ENCODE measurements around the gene IRF5. TPM values are rescaled to one million over a fixed set of nuclear protein-coding genes. Genes with fewer than 3 reads are reported as not detected.

The IRF5 gene
- total RNA-seq, 1 experiment from 2014 or later: 8.8 TPM

- POLR2A ChIA-PET: no interaction called here
- Histone ChIP-seq H3K36me3 (ENCODE audit: control insufficient read depth, insufficient read depth, low read length) (no peaks in the 10 kb centered on the region), H3K27me3 (ENCODE audit: control insufficient read depth, insufficient read depth, low read length) (peaks cover 4% of the 10 kb centered on the region; the same call in 1 of the 2 replicates), H3K9me3 (ENCODE audit: control insufficient read depth, insufficient read depth, low read depth, low read length) (no peaks in the 10 kb centered on the region), H3K4me1 (ENCODE audit: control insufficient read depth, insufficient read depth, low read length) (no peaks in the 10 kb centered on the region), H3K4me3 (ENCODE audit: low read depth in 2 of 2, low read length in 2 of 2) (no peak overlapping the region), H3K27ac (ENCODE audit: low read length) (no peak overlapping the region)
- in situ Hi-C loops (cut with HindIII; ENCODE audit: low pct_unique_long_range_greater_than_20kb, low sequenced_read_pairs): no loop called here
- TF ChIP-seq, protein P1, sequence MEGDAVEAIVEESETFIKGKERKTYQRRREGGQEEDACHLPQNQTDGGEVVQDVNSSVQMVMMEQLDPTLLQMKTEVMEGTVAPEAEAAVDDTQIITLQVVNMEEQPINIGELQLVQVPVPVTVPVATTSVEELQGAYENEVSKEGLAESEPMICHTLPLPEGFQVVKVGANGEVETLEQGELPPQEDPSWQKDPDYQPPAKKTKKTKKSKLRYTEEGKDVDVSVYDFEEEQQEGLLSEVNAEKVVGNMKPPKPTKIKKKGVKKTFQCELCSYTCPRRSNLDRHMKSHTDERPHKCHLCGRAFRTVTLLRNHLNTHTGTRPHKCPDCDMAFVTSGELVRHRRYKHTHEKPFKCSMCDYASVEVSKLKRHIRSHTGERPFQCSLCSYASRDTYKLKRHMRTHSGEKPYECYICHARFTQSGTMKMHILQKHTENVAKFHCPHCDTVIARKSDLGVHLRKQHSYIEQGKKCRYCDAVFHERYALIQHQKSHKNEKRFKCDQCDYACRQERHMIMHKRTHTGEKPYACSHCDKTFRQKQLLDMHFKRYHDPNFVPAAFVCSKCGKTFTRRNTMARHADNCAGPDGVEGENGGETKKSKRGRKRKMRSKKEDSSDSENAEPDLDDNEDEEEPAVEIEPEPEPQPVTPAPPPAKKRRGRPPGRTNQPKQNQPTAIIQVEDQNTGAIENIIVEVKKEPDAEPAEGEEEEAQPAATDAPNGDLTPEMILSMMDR (IDR thresholded peaks at IDR 0.05): no peak
- intact Hi-C loops (cut with micrococcal nuclease; ENCODE audit: unreplicated experiment): no loop called here
- no peak for ATAC-seq
- CTCF ChIA-PET: no interaction called here
- no peak for DNase-seq (ENCODE audit: low read depth, low spot score)
- BruUV-seq (replicated peaks): no TSS peak
Observed at GRCh38 chr7:128917122-128917521, 20.6 kb upstream of the IRF5 start.

DNA sequence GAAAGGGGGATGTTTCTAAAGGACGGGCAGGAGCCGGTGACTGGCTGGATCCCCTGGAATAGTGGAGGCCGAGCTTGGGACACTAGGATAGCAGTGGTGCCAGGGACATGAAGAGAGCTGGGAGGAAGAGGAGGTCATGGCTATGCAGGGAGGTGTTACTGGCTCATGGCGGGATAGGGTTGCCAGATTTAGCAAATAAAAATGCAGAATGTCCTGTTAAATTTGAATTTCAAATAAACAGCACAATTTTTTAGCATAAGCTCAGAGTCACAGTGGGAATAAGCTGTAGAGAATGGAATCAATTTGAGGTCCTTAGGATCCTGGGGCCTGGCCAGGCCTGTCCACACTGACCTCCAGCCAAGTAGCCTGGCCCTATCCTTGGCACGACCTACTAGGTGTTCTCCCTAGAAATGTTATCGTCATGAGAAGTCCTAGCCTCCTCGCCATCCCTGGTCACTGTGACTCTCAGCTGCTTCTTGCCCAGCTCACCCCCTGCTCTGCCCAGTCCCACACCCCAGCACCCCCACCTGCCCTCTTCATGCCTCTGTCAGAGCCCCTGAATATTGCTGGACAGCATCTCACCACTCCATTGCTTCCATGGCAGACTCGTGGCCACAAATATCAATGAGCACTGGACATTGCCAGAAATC, 19.6 kb upstream of the IRF5 start:
- intact Hi-C loops (cut with micrococcal nuclease; ENCODE audit: unreplicated experiment): no loop called here
- ATAC-seq (no peak), DNase-seq (ENCODE audit: low read depth, low spot score) (no peak)
- H3K36me3 ChIP-seq (ENCODE audit: control insufficient read depth, insufficient read depth, low read length): no peaks in the 10 kb centered on the region
- BruUV-seq (replicated peaks): no TSS peak
- no peak overlapping the region for H3K4me3 ChIP-seq (ENCODE audit: low read depth in 2 of 2, low read length in 2 of 2)
- H3K27me3 ChIP-seq (ENCODE audit: control insufficient read depth, insufficient read depth, low read length): peaks cover 4% of the 10 kb centered on the region; the same call in 1 of the 2 replicates
- H3K4me1 ChIP-seq (ENCODE audit: control insufficient read depth, insufficient read depth, low read length): no peaks in the 10 kb centered on the region
- TF ChIP-seq TCF7L2 (IDR thresholded peaks at IDR 0.05; ENCODE audit: low read depth, low read length) (no peak), POLR2AphosphoS5 (IDR thresholded peaks at IDR 0.05; ENCODE audit: low read depth, low read length) (no peak), SIN3A (IDR thresholded peaks at IDR 0.05; ENCODE audit: borderline replicate concordance, insufficient read depth, low read depth, low read length) (no peak)
- TF ChIP-seq, protein P1 (IDR thresholded peaks at IDR 0.05): no peak
- TF ChIP-seq, protein P2, sequence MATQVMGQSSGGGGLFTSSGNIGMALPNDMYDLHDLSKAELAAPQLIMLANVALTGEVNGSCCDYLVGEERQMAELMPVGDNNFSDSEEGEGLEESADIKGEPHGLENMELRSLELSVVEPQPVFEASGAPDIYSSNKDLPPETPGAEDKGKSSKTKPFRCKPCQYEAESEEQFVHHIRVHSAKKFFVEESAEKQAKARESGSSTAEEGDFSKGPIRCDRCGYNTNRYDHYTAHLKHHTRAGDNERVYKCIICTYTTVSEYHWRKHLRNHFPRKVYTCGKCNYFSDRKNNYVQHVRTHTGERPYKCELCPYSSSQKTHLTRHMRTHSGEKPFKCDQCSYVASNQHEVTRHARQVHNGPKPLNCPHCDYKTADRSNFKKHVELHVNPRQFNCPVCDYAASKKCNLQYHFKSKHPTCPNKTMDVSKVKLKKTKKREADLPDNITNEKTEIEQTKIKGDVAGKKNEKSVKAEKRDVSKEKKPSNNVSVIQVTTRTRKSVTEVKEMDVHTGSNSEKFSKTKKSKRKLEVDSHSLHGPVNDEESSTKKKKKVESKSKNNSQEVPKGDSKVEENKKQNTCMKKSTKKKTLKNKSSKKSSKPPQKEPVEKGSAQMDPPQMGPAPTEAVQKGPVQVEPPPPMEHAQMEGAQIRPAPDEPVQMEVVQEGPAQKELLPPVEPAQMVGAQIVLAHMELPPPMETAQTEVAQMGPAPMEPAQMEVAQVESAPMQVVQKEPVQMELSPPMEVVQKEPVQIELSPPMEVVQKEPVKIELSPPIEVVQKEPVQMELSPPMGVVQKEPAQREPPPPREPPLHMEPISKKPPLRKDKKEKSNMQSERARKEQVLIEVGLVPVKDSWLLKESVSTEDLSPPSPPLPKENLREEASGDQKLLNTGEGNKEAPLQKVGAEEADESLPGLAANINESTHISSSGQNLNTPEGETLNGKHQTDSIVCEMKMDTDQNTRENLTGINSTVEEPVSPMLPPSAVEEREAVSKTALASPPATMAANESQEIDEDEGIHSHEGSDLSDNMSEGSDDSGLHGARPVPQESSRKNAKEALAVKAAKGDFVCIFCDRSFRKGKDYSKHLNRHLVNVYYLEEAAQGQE (IDR thresholded peaks at IDR 0.05; ENCODE audit: insufficient read depth in 1 of 2, low read depth in 2 of 2, low read length in 1 of 2): no peak
- in situ Hi-C loops (cut with HindIII; ENCODE audit: low pct_unique_long_range_greater_than_20kb, low sequenced_read_pairs): no loop called here
- H3K27ac ChIP-seq (ENCODE audit: low read length): no peak overlapping the region
- ChIA-PET CTCF (interaction anchor here (0.8 kb wide), 1 partner anchor 76 kb away, joined by 3 read pairs; no protein-coding TSS in a partner anchor), POLR2A (no interaction called here)
- H3K9me3 ChIP-seq (ENCODE audit: control insufficient read depth, insufficient read depth, low read depth, low read length): no peaks in the 10 kb centered on the region
